ENCODE data around the gene POGLUT3.

GRCh38 chr11:108538022-108538424, 39.8 kb upstream of the POGLUT3 start:
- no peak for TF ChIP-seq TAF1 (IDR thresholded peaks at IDR 0.05; ENCODE audit: low read depth)
- TF ChIP-seq, protein P1, sequence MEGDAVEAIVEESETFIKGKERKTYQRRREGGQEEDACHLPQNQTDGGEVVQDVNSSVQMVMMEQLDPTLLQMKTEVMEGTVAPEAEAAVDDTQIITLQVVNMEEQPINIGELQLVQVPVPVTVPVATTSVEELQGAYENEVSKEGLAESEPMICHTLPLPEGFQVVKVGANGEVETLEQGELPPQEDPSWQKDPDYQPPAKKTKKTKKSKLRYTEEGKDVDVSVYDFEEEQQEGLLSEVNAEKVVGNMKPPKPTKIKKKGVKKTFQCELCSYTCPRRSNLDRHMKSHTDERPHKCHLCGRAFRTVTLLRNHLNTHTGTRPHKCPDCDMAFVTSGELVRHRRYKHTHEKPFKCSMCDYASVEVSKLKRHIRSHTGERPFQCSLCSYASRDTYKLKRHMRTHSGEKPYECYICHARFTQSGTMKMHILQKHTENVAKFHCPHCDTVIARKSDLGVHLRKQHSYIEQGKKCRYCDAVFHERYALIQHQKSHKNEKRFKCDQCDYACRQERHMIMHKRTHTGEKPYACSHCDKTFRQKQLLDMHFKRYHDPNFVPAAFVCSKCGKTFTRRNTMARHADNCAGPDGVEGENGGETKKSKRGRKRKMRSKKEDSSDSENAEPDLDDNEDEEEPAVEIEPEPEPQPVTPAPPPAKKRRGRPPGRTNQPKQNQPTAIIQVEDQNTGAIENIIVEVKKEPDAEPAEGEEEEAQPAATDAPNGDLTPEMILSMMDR (IDR thresholded peaks at IDR 0.05; ENCODE audit: poor library complexity, severe bottlenecking) = no peak

Data from neural cell (in vitro differentiated cells).